Activated CD4-positive, alpha-beta T cell treated with anti-CD3 and anti-CD28 coated beads, Interleukin-2, amount 50 U/mL, for 4 hours (primary cell): ENCODE data around the gene MYZAP.

Experiments
- DNase-seq, 2 experiments: peaks; one replicate each; pipeline ENCODE4 v3.0.0-alpha.2; 2020

Gene MYZAP

GRCh38 chr15:57565311-57565710 is 26.4 kb upstream of the MYZAP start:
- DNase-seq: peak in 1 of 2 experiments; percentile 8

GRCh38 chr15:57566834-57567233 is 24.9 kb upstream of the MYZAP start:
- DNase-seq: no peak

GRCh38 chr15:57567891-57568290 is 23.8 kb upstream of the MYZAP start:
- no peak for DNase-seq

- no peak for DNase-seq
These were observed 23.4 kb upstream of the MYZAP start for GRCh38 chr15:57568299-57568698.

DNA sequence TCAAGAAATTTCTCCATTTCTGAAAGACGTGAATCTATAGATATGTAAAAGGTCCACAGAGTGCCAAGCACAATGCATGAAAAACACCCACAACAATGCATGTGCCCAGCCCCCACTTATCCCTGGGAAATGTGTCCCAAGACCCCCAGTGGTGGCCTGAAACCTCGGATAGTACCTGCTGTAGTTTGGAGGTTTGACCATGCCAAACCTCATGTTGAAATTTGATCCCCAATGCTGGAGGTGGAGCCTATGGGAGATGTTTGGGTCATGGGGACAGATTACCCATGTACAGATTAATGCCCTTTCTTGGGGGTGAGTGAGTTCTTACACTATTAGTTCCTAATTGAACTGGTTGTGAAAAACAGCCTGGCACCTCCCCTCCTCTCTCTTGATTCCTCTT is 21.4 kb upstream of the MYZAP start:
- no peak for DNase-seq

GRCh38 chr15:57570994-57571393 is 20.7 kb upstream of the MYZAP start:
- no peak for DNase-seq

DNA sequence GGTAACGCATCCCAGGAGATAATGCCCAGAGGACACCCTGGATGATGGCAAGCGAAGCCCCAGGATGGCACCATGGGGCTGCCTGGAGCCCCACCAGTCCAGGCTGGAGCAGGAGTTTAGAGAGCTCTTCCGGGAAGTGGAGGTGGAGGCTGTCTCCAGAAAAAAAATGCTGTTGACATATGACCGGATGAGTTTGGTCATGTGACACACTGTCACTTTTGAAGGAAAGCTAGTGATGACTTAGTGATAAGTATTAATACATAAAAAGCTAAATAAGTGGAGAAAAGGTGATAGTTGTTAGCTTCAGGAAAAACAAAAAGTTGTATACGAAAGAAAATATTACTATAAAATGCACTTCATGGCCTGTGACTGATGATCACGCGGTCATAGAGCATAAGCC is 20.0 kb upstream of the MYZAP start:
- DNase-seq: no peak

GRCh38 chr15:57572468-57572867 is 19.2 kb upstream of the MYZAP start:
- no peak for DNase-seq

DNA sequence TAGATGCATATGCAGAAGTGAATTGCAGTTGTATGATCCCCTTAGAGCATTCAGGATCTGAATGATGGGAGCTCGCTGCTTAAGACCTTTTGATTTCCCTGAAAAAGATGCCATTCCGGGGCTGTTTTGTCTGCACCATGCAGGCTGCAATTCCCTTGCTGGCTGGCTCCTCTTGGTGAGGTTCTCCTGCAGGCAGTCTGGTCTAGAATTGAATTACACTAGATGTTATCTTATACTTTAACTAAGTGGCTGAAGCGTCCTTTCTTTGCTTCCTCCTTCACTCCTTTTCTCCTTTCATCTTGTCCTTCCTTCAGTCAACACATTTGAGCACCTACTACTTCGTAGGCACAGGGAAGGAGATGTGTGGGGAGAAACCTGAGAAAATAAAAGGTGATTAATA is 18.6 kb upstream of the MYZAP start:
- no peak for DNase-seq

DNA sequence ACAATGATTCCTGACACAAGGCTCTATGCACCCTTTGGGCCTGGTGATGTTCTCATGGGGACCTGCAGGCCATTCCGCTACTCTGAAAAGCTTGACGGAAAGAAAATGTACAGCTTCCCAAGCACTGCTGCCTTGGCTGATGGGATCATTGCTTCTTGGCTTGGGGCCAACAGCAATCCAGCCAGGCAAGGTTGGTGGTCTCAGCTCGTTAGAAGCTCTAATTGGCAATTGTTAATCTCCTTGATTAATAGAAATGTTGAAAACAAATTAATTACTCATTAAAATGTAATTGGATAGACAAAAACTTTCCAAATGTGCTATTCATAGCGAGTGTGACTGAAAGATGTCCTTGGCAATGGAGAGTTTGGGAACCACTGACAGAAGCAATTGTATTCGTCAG is 16.3 kb upstream of the MYZAP start:
- no peak for DNase-seq

DNA sequence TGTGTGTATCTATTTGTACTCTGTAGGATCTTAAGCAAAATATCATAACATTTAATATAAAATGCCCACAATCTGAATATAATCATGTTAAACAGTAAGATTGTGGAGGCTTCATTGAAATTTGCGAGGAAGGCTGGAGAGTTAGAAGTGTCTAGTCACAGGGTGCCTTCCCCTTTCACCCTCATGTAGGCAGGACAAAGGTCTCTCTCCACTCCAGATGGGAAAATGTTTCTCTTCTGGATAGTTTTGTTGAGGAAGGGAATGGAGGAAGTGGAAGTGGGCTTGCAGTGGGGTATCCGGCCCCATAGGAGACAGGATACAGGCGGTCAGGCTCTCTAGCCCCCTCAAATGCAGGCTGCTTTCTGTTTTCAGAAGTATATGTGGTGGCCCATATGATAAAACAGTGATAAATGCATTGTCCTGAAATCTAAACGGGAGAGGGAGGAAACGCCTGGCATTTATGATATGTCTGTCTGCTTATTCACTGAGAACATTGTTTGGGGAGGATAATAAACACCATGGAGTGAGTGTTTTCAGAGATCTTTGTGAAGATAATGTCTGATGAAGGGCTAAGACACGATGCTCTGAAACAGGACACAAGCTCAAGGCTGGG is 13.3 kb upstream of the MYZAP start:
- no peak for DNase-seq

DNA sequence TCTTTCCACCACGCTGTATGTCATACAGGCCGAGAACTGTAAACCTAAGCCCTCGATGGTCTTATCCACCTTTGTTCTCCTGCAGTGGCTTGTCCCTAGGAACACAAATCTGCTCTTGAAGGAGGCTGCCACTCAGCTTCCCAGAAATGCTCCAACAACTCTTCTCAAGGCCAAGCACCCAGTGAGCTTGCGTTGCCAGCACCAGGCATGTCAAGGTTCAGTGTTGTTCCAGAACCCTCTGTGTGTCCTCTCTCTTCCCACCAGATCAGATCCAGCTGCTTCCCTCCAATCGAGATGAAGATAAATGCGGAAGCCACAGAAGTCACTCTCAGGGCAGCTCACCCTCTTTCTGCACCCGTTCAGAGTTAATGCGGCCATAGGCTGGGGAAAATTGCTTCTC is 11.3 kb upstream of the MYZAP start:
- DNase-seq: no peak

- DNase-seq: no peak
These were observed 10.8 kb upstream of the MYZAP start for GRCh38 chr15:57580866-57581265.

DNA sequence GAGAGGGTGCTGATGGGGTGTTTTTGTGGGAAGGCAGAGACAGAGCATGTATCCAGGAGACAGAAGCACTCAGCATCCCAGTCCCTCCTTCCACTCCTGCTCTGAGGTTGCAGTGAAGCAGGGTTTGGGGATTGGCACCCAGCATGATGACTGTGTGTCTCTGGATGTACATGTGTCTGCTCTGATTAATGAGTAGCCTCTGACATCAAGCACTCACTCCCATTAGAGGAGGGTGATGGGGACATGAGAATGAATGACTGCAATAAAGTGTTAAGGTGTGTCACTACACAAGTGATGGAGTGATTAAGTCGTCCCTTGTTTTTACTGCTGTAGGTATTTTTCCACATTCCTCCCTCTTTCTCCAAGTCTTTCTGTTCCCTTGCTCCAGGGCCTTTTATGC is 9.6 kb upstream of the MYZAP start:
- DNase-seq: no peak

- DNase-seq: no peak
These were observed 8.4 kb upstream of the MYZAP start for GRCh38 chr15:57583282-57583681.

DNA sequence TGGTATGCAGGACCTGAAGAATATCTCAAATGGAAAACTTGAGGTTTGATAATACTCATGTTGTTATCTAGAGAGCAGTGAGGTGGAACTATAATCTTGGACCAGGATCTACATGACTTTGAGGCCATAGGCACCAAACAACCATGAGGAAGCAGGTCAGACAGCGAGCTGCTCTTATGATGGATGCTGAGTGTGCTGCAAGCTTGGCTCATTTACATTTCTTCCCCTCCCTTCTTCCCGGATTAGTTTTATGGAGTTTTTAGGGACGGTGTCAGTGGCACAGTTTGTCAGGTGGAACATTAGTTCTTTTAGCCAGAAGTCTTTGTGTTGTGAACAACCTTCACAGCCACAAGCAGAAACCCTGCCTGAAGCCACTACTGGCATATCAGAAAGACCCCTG is 8.0 kb upstream of the MYZAP start:
- DNase-seq: no peak

GRCh38 chr15:57586661-57587424 is 4.9 kb upstream of the MYZAP start:
- no peak for DNase-seq

DNA sequence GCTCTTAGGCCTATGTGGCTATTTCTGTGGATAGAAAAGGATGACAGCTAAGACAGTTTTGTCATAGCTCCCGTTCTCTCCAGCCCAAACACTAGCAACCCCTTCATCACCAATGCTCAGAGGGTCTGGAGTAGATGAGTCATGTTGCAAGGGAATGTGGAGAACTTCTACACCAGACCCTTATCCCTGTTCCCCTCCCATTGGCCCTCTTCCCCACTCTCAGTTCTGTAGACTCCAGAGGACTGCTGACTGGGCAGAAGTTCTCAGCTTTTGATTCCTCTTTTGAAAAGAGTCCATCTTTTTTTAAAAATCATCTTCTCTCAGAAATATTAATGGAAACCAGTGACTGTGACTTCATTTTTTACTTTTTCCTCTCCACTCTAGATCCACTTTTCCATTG is 2.4 kb upstream of the MYZAP start:
- no peak for DNase-seq

GRCh38 chr15:57589754-57590153 is 1.9 kb upstream of the MYZAP start:
- DNase-seq: no peak

DNA sequence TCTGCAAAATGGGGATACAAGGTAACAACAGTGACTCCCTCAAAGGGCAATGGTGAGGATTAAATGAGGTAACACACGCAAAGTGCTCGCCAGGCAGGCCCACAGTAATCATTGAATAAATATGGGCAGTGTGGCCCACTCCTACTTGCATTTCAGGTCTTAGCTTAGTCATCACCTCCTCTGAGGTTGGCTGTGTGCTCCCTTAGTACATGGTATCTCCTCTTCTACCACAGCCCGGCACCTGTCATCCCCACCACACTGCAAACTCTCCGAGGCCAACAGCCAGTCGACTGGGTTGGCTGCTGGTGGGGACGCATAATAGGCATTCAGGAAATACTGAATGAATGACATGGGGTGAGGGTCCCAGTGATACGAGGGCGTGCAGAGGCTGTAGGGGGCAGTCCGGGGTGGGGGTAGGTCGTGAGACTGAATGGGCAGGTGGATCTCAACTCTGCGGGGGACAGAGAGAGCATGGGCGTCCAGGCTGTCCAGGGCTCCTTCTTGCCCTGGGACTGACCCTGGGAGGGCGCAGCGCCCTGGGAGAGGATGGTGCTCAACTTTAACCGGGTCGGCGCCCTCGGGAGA is 375 bp upstream of the MYZAP start:
- no peak for DNase-seq

DNA sequence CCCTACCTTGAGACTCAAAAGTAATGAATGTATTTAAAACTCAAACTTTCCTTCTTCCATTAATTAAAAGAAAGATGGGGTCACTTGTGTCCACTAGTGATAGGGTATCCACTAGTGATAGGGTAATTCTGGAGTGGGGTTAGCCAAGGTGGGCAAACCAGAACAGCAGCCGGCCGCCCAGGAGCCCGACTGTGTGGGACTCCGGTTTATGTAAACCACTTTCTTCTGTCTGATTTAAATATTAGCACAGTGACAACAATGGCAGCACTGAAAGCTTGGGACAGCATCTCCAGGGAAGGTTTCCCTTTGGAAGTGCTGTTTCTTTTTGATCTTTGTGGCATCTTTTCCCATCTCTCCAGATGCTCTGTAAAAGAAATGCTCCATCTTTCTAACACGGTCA is 722 bp downstream of the MYZAP start:
- DNase-seq: no peak

DNA sequence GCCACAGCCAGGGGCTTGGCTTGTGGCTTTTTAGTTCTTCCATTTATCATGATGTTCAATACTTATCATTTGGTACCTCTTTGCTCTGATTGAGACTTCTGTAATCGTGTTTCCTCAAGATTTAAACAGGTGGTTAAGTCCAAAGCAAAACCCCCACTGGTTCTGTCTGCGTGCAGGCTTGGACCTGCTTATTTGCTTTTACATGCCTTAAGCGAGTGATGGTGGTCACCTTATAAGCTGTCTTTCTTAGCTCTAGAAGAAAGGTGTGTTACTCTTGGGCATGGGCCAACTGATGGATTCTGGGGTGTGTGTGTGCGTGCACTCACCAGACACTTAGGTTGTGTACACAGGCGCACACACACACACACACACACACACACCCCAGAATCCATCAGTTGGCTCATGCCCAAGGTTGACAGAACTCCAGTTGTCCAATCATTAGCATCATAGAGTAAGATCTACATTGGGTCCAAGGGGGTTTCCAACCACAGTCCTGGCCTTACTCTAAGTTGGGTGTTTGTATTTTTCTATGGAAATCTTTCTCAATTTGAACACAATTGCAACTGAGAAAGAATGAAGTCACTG is 1.2 kb downstream of the MYZAP start:
- no peak for DNase-seq

GRCh38 chr15:57594479-57594878 is 2.8 kb downstream of the MYZAP start:
- DNase-seq: no peak
